ENCODE results near the gene CHST11. TPM values are rescaled to one million over a fixed set of nuclear protein-coding genes. Genes with fewer than 3 reads are reported as not detected.

CHST11 gene
- total and polyA plus RNA-seq, 10 of the 15 experiments (the other 5 are each of a cell fraction or from before 2014, with no cell fraction given), result 1.9 to 38.1 (median 17.2) TPM

DNA sequence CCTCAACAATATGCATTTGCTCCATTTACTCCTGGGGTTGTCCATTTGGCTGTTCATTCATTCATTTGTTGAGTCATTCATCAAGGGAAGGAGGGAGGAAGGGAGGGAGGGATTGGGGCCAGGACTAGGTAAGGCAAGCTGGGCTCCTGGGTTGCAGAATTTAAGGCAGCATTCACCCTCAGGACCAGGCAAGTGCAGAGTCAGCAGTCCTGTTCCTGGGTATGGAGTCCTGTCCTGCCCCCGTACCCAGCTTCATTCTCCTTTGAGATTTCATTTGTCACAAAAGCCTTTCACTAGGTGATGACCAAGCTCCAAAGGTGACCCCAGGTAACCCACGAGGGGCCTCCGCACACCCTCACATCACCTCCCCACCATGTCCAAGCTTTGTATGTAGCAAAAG, 178.1 kb downstream of the CHST11 start:
- ChIA-PET CTCF (no interaction called here), SMC1A (ENCODE audit: uncharacterized antibody, unreplicated experiment) (interaction anchor here (1.9 kb wide), 1 partner anchor 66 kb away, joined by 6 read pairs; no protein-coding TSS in a partner anchor), POLR2A (interaction anchor here (0.9 kb wide), 1 partner anchor 13 kb away, joined by 3 read pairs; no protein-coding TSS in a partner anchor), RAD21 (ENCODE audit: unreplicated experiment) (no interaction called here)
- ATAC-seq, result no peak
- H4K20me1 ChIP-seq (ENCODE audit: control insufficient read depth, insufficient read depth), result no peaks in the 10 kb centered on the region
- no peak for DNase-seq (ENCODE audit: low read depth, low spot score)
- intact Hi-C loops (cut with micrococcal nuclease; ENCODE audit: unreplicated experiment) (no loop called here), in situ Hi-C loops (cut with MboI) (no loop called here)
- TF ChIP-seq RB1 (IDR thresholded peaks at IDR 0.05; ENCODE audit: borderline replicate concordance) (no peak), FOS (IDR thresholded peaks at IDR 0.05; ENCODE audit: borderline replicate concordance, extremely low read depth, insufficient read length) (no peak), GABPA (IDR thresholded peaks at IDR 0.05; ENCODE audit: low read depth) (no peak), ZBED1 (IDR thresholded peaks at IDR 0.05; ENCODE audit: borderline replicate concordance) (no peak), CHD1 (IDR thresholded peaks at IDR 0.05; ENCODE audit: low read depth, low read length) (no peak), ZZZ3 (IDR thresholded peaks at IDR 0.05; ENCODE audit: control insufficient read depth, insufficient read length, low read depth) (no peak)
- TF ChIP-seq, protein P1, sequence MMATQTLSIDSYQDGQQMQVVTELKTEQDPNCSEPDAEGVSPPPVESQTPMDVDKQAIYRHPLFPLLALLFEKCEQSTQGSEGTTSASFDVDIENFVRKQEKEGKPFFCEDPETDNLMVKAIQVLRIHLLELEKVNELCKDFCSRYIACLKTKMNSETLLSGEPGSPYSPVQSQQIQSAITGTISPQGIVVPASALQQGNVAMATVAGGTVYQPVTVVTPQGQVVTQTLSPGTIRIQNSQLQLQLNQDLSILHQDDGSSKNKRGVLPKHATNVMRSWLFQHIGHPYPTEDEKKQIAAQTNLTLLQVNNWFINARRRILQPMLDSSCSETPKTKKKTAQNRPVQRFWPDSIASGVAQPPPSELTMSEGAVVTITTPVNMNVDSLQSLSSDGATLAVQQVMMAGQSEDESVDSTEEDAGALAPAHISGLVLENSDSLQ (IDR thresholded peaks at IDR 0.05), result no peak
- H3K9ac ChIP-seq (ENCODE audit: control insufficient read depth, insufficient read depth, low read length), result no peak overlapping the region
- no peak overlapping the region for H3K4me2 ChIP-seq (ENCODE audit: control insufficient read depth, insufficient read depth)
- H3K27me3 ChIP-seq (replicated peaks in 1 of 2; ENCODE audit: control insufficient read depth in 2 of 2, insufficient read depth in 2 of 2, low read length in 1 of 2), result no peaks in the 10 kb centered on the region
- BruUV-seq (replicated peaks), result no TSS peak
- peaks cover 6% of the 10 kb centered on the region for H3K4me1 ChIP-seq (ENCODE audit: control insufficient read depth, insufficient read depth, low read length)
- peaks cover 2% of the 10 kb centered on the region; the same call in 2 of the 3 replicates for H3K9me3 ChIP-seq (replicated peaks; ENCODE audit: control insufficient read depth, insufficient read depth, low read length)
- H3K79me2 ChIP-seq (ENCODE audit: control insufficient read depth, insufficient read depth, low read length), result no peaks in the 10 kb centered on the region; the same call in none of the 2 replicates
- peaks cover 0 to 4% of the 10 kb centered on the region in 2 experiments; a peak in 2 of 4 replicates for H3K36me3 ChIP-seq (ENCODE audit: control insufficient read depth in 2 of 2, insufficient read depth in 2 of 2, low read length in 1 of 2)
- no peak overlapping the region for H3K4me3 ChIP-seq
- no peak for FAIRE-seq
- H3K27ac ChIP-seq (ENCODE audit: control insufficient read depth, insufficient read depth), result no peak overlapping the region
- WGBS (ENCODE audit: insufficient coverage, insufficient replicate concordance, low lambda C conversion rate, missing lambda C conversion rate), result 100% methylated on average over 3 of the region's 3 CpGs
- H2AFZ ChIP-seq (ENCODE audit: control insufficient read depth, low read depth, low read length), result no peak overlapping the region
